GM19455 (cell line): ENCODE data around the gene ADAMTSL5.
A peak's percentile ranks its signal among the peaks of the same experiment; 100 is the strongest.

Experiments used
- ATAC-seq: cut with Tn5 transposase; IDR thresholded peaks from one replicate; pipeline ENCODE4 v1.9.1; 2021; ENCODE audit not compliant: unreplicated experiment

ADAMTSL5 gene

GRCh38 chr19:1496714-1497577, 15.9 kb downstream of the ADAMTSL5 start:
- ATAC-seq: no peak

- no peak for ATAC-seq
Observed at GRCh38 chr19:1495799-1496713, 16.8 kb downstream of the ADAMTSL5 start.

- no peak for ATAC-seq
Observed at GRCh38 chr19:1495051-1495798, 17.6 kb downstream of the ADAMTSL5 start.

GRCh38 chr19:1494115-1494815, 18.6 kb downstream of the ADAMTSL5 start:
- no peak for ATAC-seq

- ATAC-seq: no peak
Observed at GRCh38 chr19:1492474-1493006, 20.3 kb downstream of the ADAMTSL5 start.

GRCh38 chr19:1491849-1492170, 21.0 kb downstream of the ADAMTSL5 start:
- ATAC-seq: no peak

GRCh38 chr19:1491114-1491848, 21.5 kb downstream of the ADAMTSL5 start, which contains the start of gene REEP6:
Gene REEP6 (plus strand): TSS chr19:1491181. CDS start chr19:1491270, 89 bp downstream.
- peak; percentile 3 for ATAC-seq

GRCh38 chr19:1490311-1491113, 22.3 kb downstream of the ADAMTSL5 start, which contains the start of gene PCSK4:
Gene PCSK4 (minus strand): TSS chr19:1490350. CDS start chr19:1490346, 4 bp downstream.
- ATAC-seq: peak; percentile 71

- ATAC-seq: no peak
Observed at GRCh38 chr19:1489463-1490310, 23.1 kb downstream of the ADAMTSL5 start.

GRCh38 chr19:1488282-1488601, 24.6 kb downstream of the ADAMTSL5 start:
- ATAC-seq: no peak

GRCh38 chr19:1487576-1488281, 25.1 kb downstream of the ADAMTSL5 start:
- no peak for ATAC-seq

- ATAC-seq: no peak
Observed at GRCh38 chr19:1486720-1487575, 25.9 kb downstream of the ADAMTSL5 start.

GRCh38 chr19:1483979-1484428, 28.8 kb downstream of the ADAMTSL5 start:
- no peak for ATAC-seq

- ATAC-seq: no peak
Observed at GRCh38 chr19:1483131-1483978, 29.5 kb downstream of the ADAMTSL5 start.
